AG04449 (cell line): Measurements from ENCODE around the gene RAB20.

ENCODE experiments used
- CTCF ChIA-PET: fragments of 350-600 bp; formaldehyde crosslinking; extraction: SDS; loops from one replicate; lab custom pipeline; 2021; ENCODE audit warnings: antibody characterized with exemption; lab: Yijun Ruan, JAX
- POLR2A ChIA-PET: fragments of 400-600, 350-600 bp; formaldehyde crosslinking; extraction: SDS; loops from one replicate; lab custom pipeline; 2020; ENCODE audit warnings: antibody characterized with exemption, inconsistent platforms; lab: Yijun Ruan, JAX
- DNase-seq: peaks from one replicate; pipeline ENCODE4 v3.0.0-alpha.2; 2010; ENCODE audit warnings: low read depth, low spot score
- H3K4me3 ChIP-seq: 2 replicates; pipeline ENCODE4 v1.5.1; 2011; ENCODE audit warnings: low read depth, mild to moderate bottlenecking, control low read depth, low read length
- TF ChIP-seq, protein P1 (sequence below): IDR thresholded peaks from one replicate; pipeline ENCODE4 v1.5.1; 2011; ENCODE audit warnings: mild to moderate bottlenecking, moderate library complexity, low read length, control low read depth, inconsistent platforms; ENCODE audit not compliant: insufficient read depth; ENCODE audit errors: missing control alignments

RAB20 gene

DNA sequence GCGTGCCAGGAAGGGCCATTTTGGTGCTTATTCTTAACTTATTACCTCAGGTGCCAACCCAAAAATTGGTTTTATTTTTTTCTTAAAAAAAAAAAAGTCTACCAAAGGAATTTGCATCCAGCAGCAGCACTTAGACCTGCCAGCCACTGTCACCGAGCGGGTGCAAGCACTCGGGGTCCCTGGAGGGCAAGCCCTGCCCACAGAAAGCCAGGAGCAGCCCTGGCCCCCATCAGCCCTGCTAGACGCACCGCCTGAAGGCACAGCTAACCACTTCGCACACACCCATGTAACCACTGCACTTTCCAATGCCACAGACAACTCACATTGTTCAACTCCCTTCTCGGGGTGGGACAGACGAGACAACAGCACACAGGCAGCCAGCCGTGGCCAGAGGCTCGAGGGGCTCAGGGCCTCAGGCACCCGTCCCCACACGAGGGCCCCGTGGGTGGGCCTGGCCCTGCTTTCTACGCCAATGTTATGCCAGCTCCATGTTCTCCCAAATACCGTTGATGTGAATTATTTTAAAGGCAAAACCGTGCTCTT, 49.3 kb downstream of the RAB20 start:
- CTCF ChIA-PET, result no interaction called here
- TF ChIP-seq, protein P1, sequence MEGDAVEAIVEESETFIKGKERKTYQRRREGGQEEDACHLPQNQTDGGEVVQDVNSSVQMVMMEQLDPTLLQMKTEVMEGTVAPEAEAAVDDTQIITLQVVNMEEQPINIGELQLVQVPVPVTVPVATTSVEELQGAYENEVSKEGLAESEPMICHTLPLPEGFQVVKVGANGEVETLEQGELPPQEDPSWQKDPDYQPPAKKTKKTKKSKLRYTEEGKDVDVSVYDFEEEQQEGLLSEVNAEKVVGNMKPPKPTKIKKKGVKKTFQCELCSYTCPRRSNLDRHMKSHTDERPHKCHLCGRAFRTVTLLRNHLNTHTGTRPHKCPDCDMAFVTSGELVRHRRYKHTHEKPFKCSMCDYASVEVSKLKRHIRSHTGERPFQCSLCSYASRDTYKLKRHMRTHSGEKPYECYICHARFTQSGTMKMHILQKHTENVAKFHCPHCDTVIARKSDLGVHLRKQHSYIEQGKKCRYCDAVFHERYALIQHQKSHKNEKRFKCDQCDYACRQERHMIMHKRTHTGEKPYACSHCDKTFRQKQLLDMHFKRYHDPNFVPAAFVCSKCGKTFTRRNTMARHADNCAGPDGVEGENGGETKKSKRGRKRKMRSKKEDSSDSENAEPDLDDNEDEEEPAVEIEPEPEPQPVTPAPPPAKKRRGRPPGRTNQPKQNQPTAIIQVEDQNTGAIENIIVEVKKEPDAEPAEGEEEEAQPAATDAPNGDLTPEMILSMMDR, result no peak
- no peak overlapping the region for H3K4me3 ChIP-seq
- POLR2A ChIA-PET, result no interaction called here
- DNase-seq, result no peak

DNA sequence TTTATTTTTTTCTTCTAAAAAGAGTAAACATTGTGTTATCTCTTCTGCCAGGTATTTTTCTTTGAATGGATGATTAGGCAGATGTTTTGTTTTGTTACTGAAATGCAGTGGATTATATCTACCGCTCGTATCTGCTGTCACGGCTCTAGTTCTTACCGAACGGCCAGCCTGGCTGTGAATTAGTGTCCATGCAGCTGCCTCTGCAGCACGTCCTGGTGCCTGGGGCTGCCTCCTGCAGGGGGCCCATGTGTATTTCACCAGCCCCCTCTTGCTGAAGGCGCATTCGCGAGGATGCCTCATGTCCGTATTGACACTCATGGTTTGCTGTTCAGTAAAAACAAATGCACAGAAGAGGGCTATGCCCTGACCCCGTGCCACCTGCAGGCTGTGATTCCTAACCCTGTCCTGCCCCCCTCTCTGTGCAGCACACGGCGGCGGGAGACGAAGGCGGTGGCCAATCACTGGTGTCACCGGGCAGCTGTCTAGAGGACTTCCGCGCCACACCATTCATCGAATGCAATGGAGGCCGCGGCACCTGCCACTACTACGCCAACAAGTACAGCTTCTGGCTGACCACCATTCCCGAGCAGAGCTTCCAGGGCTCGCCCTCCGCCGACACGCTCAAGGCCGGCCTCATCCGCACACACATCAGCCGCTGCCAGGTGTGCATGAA, 49.9 kb downstream of the RAB20 start:
- ChIA-PET POLR2A (no interaction called here), CTCF (no interaction called here)
- H3K4me3 ChIP-seq, result no peak overlapping the region
- TF ChIP-seq, protein P1, result no peak
- DNase-seq, result no peak

DNA sequence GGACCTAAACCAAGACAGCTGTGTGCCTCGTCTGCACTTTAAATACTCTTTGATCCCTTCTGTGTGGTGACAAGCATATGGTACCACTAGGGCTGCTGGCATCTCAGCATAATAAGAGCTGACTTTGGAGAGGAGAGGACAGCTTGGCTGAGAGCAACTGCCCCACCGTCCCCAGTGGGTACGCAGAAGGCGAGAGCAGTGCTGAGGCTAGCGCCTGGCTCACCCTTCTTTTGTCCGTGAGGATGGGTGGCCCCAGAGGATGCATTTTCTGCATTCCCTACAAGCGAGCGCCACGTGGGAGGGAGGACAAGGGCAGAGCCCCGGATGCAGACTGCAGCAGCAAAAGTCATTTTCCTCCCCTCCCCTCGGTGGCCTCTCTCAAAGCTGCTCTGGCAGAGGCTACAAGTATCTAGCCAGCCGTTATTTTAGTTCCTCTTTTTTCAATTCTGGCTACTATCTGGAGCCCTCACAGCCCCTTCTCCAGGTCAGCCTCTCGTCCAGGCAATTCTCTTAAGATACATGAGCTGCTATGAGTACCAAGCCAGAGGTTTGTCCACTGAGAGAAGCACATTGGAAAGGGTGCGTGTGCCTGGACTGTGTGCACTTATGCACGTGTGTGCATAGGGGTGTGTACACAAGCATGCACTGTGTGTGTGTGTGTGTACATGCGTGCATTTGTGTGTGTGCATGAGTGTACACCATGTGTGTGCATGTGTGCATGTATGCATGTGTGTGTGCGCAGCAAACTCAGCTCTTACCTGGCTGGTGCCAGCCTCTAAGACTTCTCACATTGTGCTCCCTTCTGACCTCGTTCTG, 51.3 kb downstream of the RAB20 start:
- CTCF ChIA-PET, result no interaction called here
- TF ChIP-seq, protein P1, result no peak
- POLR2A ChIA-PET, result no interaction called here
- H3K4me3 ChIP-seq, result no peak overlapping the region
- no peak for DNase-seq

DNA sequence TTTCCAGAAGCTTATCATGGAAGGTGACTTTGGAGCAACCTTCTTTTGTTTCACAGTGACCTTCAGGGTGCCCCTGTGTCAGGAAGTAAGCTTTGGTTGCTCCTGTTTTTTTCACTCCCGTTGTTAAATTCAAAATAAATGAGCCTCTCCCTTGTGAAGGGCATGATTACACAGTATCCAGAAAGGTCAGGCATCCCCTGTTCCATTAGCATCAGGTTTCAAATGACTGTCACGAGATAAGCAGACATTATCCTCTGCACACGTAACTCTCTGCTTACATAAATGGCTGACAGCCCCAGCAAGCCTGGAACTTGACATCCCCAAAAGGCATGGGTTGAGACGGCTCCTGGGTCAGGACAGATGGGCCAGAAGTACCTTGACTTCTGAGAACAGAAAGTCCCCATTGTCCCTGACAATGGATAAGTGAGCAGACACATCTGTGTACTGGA, 52.0 kb downstream of the RAB20 start:
- TF ChIP-seq, protein P1, result no peak
- CTCF ChIA-PET, result no interaction called here
- H3K4me3 ChIP-seq, result no peak overlapping the region
- no peak for DNase-seq
- POLR2A ChIA-PET, result no interaction called here

DNA sequence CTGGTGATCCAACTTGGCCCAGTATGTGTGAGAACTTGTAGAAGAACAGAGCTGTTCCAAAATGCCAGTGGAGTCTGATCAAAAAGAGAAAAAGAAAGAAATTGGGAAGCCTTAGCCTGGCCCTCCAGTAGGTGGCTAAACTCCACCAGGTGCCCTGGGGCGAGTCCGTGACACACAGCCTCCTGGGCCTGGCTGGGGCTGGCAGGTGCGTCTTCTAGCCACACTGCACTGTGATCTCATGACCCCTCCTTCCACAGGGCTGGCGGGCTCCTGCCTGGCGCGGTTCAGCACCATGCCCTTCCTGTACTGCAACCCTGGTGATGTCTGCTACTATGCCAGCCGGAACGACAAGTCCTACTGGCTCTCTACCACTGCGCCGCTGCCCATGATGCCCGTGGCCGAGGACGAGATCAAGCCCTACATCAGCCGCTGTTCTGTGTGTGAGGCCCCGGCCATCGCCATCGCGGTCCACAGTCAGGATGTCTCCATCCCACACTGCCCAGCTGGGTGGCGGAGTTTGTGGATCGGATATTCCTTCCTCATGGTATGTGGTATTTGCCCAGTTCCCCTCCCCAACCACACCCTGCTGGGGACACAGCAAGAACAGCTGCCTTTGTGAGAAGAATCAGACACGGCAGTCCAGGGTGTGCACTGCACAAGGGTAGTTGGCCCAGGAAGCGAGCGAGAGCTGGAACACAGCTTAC, 53.7 kb downstream of the RAB20 start:
- CTCF ChIA-PET, result interaction anchor here (1.2 kb wide), 1 partner anchor 10 kb away, joined by 3 read pairs; no protein-coding TSS in a partner anchor
- POLR2A ChIA-PET, result no interaction called here
- TF ChIP-seq, protein P1, result no peak
- DNase-seq, result no peak
- no peak overlapping the region for H3K4me3 ChIP-seq
